ENCODE data around the gene PTPRG. TPM values are rescaled to one million over a fixed set of nuclear protein-coding genes. Genes with fewer than 3 reads are reported as not detected.
A peak's percentile ranks its signal among the peaks of the same experiment; 100 is the strongest.
"Not testable (repeated sequence)": the region's sequence is repeated elsewhere in the genome, so short reads cannot be mapped to it uniquely, and the experiment has no call there.

The PTPRG gene
- total and polyA plus RNA-seq, 2 experiments from 2014 or later = 24.4 to 131 TPM

DNA sequence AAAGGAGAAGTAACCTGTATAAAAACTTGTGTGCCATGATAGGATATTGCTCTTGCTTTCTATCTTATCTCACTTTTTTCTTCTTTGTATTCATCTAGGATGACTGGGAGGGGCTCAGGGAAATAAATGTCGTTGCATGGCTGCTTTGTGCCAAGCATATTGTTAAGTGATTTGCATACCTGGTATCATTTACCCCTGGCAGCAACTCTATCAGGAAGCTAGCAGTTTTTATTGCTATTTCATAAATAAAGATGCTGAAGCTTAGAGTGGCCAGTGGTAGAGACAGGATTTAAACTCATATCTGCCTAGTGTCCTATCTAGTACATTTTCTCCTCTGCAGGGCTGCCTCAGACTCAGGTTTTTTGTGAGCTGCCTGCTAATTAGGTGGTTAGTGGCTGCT, 253.3 kb downstream of the PTPRG start:
- Mint-ChIP-seq H3K4me1 (peaks cover 45% of the 10 kb centered on the region), H3K27ac (no peak overlapping the region), H3K36me3 (ENCODE audit: low read depth) (no peaks in the 10 kb centered on the region), H3K4me3 (no peak overlapping the region), H3K9me3 (no peaks in the 10 kb centered on the region), H3K27me3 (ENCODE audit: insufficient read depth, low read depth, poor library complexity) (peaks cover 2% of the 10 kb centered on the region)
- Histone ChIP-seq H3K4me2 (no peak overlapping the region), H3K27me3 (ENCODE audit: insufficient read depth) (no peaks in the 10 kb centered on the region), H3K4me1 (ENCODE audit: insufficient read depth) (peaks cover 41% of the 10 kb centered on the region), H3K36me3 (ENCODE audit: insufficient read depth) (no peaks in the 10 kb centered on the region), H3K9me2 (ENCODE audit: insufficient read depth) (no peaks in the 10 kb centered on the region), H3K4me3 (no peak overlapping the region), H3F3A (replicated peaks; ENCODE audit: low read depth) (no peaks in the 10 kb centered on the region), H4K20me1 (replicated peaks; ENCODE audit: insufficient read depth) (peaks cover 25% of the 10 kb centered on the region), H3K79me2 (replicated peaks; ENCODE audit: insufficient read depth) (peaks cover 86% of the 10 kb centered on the region), H3K27ac (ENCODE audit: low read depth) (peak overlapping the region; percentile 14; the same call in 1 of the 2 replicates), H2AFZ (no peak overlapping the region)
- ATAC-seq (no peak), DNase-seq (ENCODE audit: low spot score) (no peak)
- TF ChIP-seq, protein P1, sequence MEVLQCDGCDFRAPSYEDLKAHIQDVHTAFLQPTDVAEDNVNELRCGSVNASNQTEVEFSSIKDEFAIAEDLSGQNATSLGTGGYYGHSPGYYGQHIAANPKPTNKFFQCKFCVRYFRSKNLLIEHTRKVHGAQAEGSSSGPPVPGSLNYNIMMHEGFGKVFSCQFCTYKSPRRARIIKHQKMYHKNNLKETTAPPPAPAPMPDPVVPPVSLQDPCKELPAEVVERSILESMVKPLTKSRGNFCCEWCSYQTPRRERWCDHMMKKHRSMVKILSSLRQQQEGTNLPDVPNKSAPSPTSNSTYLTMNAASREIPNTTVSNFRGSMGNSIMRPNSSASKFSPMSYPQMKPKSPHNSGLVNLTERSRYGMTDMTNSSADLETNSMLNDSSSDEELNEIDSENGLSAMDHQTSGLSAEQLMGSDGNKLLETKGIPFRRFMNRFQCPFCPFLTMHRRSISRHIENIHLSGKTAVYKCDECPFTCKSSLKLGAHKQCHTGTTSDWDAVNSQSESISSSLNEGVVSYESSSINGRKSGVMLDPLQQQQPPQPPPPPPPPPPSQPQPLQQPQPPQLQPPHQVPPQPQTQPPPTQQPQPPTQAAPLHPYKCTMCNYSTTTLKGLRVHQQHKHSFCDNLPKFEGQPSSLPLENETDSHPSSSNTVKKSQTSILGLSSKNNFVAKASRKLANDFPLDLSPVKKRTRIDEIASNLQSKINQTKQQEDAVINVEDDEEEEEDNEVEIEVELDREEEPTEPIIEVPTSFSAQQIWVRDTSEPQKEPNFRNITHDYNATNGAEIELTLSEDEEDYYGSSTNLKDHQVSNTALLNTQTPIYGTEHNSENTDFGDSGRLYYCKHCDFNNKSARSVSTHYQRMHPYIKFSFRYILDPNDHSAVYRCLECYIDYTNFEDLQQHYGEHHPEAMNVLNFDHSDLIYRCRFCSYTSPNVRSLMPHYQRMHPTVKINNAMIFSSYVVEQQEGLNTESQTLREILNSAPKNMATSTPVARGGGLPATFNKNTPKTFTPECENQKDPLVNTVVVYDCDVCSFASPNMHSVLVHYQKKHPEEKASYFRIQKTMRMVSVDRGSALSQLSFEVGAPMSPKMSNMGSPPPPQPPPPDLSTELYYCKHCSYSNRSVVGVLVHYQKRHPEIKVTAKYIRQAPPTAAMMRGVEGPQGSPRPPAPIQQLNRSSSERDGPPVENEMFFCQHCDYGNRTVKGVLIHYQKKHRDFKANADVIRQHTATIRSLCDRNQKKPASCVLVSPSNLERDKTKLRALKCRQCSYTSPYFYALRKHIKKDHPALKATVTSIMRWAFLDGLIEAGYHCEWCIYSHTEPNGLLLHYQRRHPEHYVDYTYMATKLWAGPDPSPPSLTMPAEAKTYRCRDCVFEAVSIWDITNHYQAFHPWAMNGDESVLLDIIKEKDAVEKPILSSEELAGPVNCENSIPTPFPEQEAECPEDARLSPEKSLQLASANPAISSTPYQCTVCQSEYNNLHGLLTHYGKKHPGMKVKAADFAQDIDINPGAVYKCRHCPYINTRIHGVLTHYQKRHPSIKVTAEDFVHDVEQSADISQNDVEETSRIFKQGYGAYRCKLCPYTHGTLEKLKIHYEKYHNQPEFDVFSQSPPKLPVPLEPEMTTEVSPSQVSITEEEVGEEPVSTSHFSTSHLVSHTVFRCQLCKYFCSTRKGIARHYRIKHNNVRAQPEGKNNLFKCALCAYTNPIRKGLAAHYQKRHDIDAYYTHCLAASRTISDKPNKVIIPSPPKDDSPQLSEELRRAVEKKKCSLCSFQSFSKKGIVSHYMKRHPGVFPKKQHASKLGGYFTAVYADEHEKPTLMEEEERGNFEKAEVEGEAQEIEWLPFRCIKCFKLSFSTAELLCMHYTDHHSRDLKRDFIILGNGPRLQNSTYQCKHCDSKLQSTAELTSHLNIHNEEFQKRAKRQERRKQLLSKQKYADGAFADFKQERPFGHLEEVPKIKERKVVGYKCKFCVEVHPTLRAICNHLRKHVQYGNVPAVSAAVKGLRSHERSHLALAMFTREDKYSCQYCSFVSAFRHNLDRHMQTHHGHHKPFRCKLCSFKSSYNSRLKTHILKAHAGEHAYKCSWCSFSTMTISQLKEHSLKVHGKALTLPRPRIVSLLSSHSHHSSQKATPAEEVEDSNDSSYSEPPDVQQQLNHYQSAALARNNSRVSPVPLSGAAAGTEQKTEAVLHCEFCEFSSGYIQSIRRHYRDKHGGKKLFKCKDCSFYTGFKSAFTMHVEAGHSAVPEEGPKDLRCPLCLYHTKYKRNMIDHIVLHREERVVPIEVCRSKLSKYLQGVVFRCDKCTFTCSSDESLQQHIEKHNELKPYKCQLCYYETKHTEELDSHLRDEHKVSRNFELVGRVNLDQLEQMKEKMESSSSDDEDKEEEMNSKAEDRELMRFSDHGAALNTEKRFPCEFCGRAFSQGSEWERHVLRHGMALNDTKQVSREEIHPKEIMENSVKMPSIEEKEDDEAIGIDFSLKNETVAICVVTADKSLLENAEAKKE (CRISPR knock-in tag; IDR thresholded peaks at IDR 0.05) = no peak
- TF ChIP-seq, protein P2, sequence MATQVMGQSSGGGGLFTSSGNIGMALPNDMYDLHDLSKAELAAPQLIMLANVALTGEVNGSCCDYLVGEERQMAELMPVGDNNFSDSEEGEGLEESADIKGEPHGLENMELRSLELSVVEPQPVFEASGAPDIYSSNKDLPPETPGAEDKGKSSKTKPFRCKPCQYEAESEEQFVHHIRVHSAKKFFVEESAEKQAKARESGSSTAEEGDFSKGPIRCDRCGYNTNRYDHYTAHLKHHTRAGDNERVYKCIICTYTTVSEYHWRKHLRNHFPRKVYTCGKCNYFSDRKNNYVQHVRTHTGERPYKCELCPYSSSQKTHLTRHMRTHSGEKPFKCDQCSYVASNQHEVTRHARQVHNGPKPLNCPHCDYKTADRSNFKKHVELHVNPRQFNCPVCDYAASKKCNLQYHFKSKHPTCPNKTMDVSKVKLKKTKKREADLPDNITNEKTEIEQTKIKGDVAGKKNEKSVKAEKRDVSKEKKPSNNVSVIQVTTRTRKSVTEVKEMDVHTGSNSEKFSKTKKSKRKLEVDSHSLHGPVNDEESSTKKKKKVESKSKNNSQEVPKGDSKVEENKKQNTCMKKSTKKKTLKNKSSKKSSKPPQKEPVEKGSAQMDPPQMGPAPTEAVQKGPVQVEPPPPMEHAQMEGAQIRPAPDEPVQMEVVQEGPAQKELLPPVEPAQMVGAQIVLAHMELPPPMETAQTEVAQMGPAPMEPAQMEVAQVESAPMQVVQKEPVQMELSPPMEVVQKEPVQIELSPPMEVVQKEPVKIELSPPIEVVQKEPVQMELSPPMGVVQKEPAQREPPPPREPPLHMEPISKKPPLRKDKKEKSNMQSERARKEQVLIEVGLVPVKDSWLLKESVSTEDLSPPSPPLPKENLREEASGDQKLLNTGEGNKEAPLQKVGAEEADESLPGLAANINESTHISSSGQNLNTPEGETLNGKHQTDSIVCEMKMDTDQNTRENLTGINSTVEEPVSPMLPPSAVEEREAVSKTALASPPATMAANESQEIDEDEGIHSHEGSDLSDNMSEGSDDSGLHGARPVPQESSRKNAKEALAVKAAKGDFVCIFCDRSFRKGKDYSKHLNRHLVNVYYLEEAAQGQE (IDR thresholded peaks at IDR 0.05; ENCODE audit: unreplicated experiment) = no peak
- TF ChIP-seq EZH2 (IDR thresholded peaks at IDR 0.05; ENCODE audit: low read depth, unreplicated experiment) (no peak), EZH2phosphoT487 (IDR thresholded peaks at IDR 0.05; ENCODE audit: unreplicated experiment) (no peak), STAT1 (IDR thresholded peaks at IDR 0.05; ENCODE audit: unreplicated experiment) (no peak), CREB1 (CRISPR knock-in tag; IDR thresholded peaks at IDR 0.05; ENCODE audit: low read depth) (no peak), ZNF331 (CRISPR knock-in tag; IDR thresholded peaks at IDR 0.05; ENCODE audit: low read depth) (no peak), NANOG (IDR thresholded peaks at IDR 0.05; ENCODE audit: borderline replicate concordance) (no peak)
- TF ChIP-seq, protein P3, sequence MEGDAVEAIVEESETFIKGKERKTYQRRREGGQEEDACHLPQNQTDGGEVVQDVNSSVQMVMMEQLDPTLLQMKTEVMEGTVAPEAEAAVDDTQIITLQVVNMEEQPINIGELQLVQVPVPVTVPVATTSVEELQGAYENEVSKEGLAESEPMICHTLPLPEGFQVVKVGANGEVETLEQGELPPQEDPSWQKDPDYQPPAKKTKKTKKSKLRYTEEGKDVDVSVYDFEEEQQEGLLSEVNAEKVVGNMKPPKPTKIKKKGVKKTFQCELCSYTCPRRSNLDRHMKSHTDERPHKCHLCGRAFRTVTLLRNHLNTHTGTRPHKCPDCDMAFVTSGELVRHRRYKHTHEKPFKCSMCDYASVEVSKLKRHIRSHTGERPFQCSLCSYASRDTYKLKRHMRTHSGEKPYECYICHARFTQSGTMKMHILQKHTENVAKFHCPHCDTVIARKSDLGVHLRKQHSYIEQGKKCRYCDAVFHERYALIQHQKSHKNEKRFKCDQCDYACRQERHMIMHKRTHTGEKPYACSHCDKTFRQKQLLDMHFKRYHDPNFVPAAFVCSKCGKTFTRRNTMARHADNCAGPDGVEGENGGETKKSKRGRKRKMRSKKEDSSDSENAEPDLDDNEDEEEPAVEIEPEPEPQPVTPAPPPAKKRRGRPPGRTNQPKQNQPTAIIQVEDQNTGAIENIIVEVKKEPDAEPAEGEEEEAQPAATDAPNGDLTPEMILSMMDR (conservative IDR thresholded peaks at IDR 0.05; ENCODE audit: low read depth in 2 of 2) = no peak

DNA sequence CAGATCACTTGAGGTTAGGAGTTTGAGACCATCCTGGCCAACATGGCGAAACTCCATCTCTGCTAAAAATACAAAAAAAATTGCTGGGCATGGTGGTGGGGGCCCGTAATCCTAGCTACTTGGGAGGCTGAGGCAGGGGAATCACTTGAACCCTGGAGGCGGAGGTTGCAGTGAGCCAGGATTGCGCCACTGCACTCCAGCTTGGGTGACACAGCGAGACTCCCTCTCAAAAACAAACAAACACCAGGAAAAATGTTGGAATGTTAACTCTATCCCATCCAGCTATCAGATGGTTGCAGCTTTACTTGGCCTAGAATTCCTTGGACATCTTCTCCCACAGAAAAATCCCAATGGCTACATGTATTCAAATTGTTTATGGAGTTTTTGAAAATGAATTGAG, 254.9 kb downstream of the PTPRG start:
- Histone ChIP-seq H3K79me2 (replicated peaks; ENCODE audit: insufficient read depth) (peaks cover 85% of the 10 kb centered on the region), H3K4me1 (ENCODE audit: insufficient read depth) (peaks cover 29% of the 10 kb centered on the region), H4K20me1 (replicated peaks; ENCODE audit: insufficient read depth) (peaks cover 21% of the 10 kb centered on the region)
- peaks cover 32% of the 10 kb centered on the region for H3K4me1 Mint-ChIP-seq
- not testable (repeated sequence) for H3K36me3 ChIP-seq (ENCODE audit: insufficient read depth); ATAC-seq; H2AFZ ChIP-seq; H3K9me2 ChIP-seq (ENCODE audit: insufficient read depth); H3F3A ChIP-seq (replicated peaks; ENCODE audit: low read depth); H3K27me3 Mint-ChIP-seq (ENCODE audit: insufficient read depth, low read depth, poor library complexity); H3K36me3 Mint-ChIP-seq (ENCODE audit: low read depth); H3K9me3 Mint-ChIP-seq; DNase-seq (ENCODE audit: low spot score); H3K27ac ChIP-seq (ENCODE audit: low read depth); H3K27ac Mint-ChIP-seq; H3K27me3 ChIP-seq (ENCODE audit: insufficient read depth); H3K4me2 ChIP-seq; H3K4me3 ChIP-seq; H3K4me3 Mint-ChIP-seq

Measured in GM23338 (cell line).